H1 (cell line): ENCODE results near the gene ANXA8. TPM values are rescaled to one million over a fixed set of nuclear protein-coding genes. Genes with fewer than 3 reads are reported as not detected.

Experiments used
- CBX5 ChIP-seq: fragments of 300-800, 300-1000 bp; sonication (generic); IDR thresholded peaks from 2 replicates; pipeline ENCODE4 v1.7.1; 2016; ENCODE audit warnings: antibody characterized with exemption, low read length, low read depth
- CHD7 ChIP-seq: fragments of 300-600 bp; sonication (generic); IDR thresholded peaks from 2 replicates; pipeline ENCODE4 v1.7.1; 2012; ENCODE audit warnings: low read length, moderate library complexity, mild to moderate bottlenecking, inconsistent platforms; ENCODE audit not compliant: insufficient replicate concordance
- GTF2F1 ChIP-seq: IDR thresholded peaks from 2 replicates; pipeline ENCODE4 v1.6.1; 2012; ENCODE audit warnings: low read depth, low read length, improper control_type of control experiment, borderline replicate concordance
- HDAC6 ChIP-seq: IDR thresholded peaks from one replicate; pipeline ENCODE4 v1.7.1; 2012; ENCODE audit warnings: low read depth, mild to moderate bottlenecking, inconsistent platforms, low read length, moderate library complexity
- JUN ChIP-seq: IDR thresholded peaks from 2 replicates; pipeline ENCODE4 v1.6.1; 2011; ENCODE audit warnings: low read depth, mild to moderate bottlenecking, improper control_type of control experiment, low read length
- JUND ChIP-seq: IDR thresholded peaks from 2 replicates; pipeline ENCODE4 v1.6.1; 2011; ENCODE audit warnings: mild to moderate bottlenecking, improper control_type of control experiment, low read length
- RNF2 ChIP-seq: fragments of 200-900, 300-1000 bp; sonication (generic); IDR thresholded peaks from 2 replicates; pipeline ENCODE4 v1.7.1; 2016; ENCODE audit warnings: borderline replicate concordance, low read depth, mild to moderate bottlenecking, antibody characterized with exemption, low read length; ENCODE audit not compliant: poor library complexity, severe bottlenecking; ENCODE audit errors: missing control alignments
- SUZ12 ChIP-seq: fragments of 200-600 bp; sonication (generic); IDR thresholded peaks from 2 replicates; pipeline ENCODE4 v1.6.1; 2012; ENCODE audit warnings: mild to moderate bottlenecking, inconsistent platforms, low read length, moderate library complexity, mixed read lengths
- TEAD4 ChIP-seq: IDR thresholded peaks from 2 replicates; pipeline ENCODE4 v1.6.1; 2012; ENCODE audit warnings: low read depth, low read length, inconsistent platforms, mixed read lengths
- polyA plus RNA-seq, 7 experiments: library from polyadenylated mRNA; depleted of rRNA in 3 of 7; stranded (reverse) in 5 of 7; unstranded in 2 of 7; fragments of >200 nt in 5 of 7; fragments of 200-250 nt in 2 of 7; gene quantifications; 1 replicate in 5 of 7; 2 replicates in 1 of 7; 4 replicates in 1 of 7; pipeline versions ENCODE4 v1.2.1 to v1.2.3, GENCODE V29; 2011 to 2013; ENCODE audit warnings: missing spikeins in 2 of 7, mixed read lengths in 2 of 7
- total RNA-seq: library from RNA; stranded (reverse); fragmentation: NEBNext Ultra II Directional; extraction: Animal tissue kit (Norgen Biotek cat#: 25700); gene quantifications from 2 replicates; pipeline ENCODE4 v1.2.1, GENCODE V29; 2021

ANXA8 gene
- total and polyA plus RNA-seq, 2 of the 8 experiments (the other 6 are each of a cell fraction or from before 2014, with no cell fraction given) = 0.15 TPM; not detected in 1

DNA sequence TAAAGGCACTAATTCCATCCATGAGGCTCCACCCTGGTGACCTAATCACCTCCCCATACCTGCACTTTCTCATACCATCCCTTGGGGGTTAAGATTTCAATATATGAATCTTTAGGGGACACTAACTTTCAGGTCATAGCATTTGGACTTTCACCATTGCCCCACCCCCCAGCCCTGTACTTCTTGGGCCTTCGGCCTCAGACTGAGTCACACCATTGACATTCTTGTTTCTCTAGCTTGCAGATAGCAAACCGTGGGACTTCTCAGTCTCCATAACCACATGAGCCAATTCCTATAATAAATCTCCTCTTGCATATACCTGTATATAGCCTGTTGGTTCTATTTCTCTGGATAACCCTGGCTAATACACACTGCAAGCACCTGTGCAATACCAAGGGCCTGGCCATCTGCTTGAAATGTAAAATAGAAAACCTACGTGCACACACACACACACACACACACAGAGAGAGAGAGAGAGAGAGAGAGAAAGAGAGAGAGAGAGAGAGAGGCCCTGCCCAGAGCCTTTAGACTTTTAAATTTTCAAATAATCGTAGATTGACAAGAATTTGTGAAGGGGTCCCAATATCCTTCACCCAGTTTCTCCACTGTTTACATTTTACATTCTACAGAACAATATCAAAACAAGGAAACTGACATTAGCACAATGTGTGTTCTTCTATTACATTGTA, 25.3 kb downstream of the ANXA8 start (continued):
- no peak for TF ChIP-seq CHD7
- TF ChIP-seq JUND = no peak
- no peak for TF ChIP-seq GTF2F1
- TF ChIP-seq TEAD4 = no peak
- no peak for TF ChIP-seq SUZ12
- no peak for TF ChIP-seq RNF2
- no peak for TF ChIP-seq HDAC6
- TF ChIP-seq CBX5 = no peak
- TF ChIP-seq JUN = no peak
